HEK293 (cell line): ENCODE results near the gene NUDT3.
A peak's percentile ranks its signal among the peaks of the same experiment; 100 is the strongest.

ENCODE experiments used
- CTCF ChIA-PET: fragments of 350-600 bp; formaldehyde crosslinking; extraction: SDS; loops from one replicate; lab custom pipeline; 2021; ENCODE audit warnings: antibody characterized with exemption; lab: Yijun Ruan, JAX
- POLR2A ChIA-PET: fragments of 300-600 bp; formaldehyde crosslinking; extraction: SDS; loops from one replicate; lab custom pipeline; 2020; ENCODE audit warnings: antibody characterized with exemption, inconsistent platforms; lab: Yijun Ruan, JAX
- H3K27ac ChIP-seq: fragments of 200-500 bp; sonication (Bioruptor generic); 2 replicates; pipeline ENCODE4 v1.5.1; 2014; ENCODE audit warnings: low read depth, low read length, control low read depth, inconsistent platforms; ENCODE audit errors: extremely low read depth
- H3K36me3 ChIP-seq, 2 experiments: fragments of 200-500 bp in 1 of 2; sonication (Bioruptor generic) in 1 of 2; 1 replicate in 1 of 2; 2 replicates in 1 of 2; pipeline ENCODE4 v1.5.1; 2014 to 2017; ENCODE audit warnings: inconsistent platforms in 2 of 2, low read length in 2 of 2; ENCODE audit not compliant: control insufficient read depth in 2 of 2, insufficient read depth in 1 of 2
- H3K4me1 ChIP-seq: fragments of 200-500 bp; sonication (Bioruptor generic); 2 replicates; pipeline ENCODE4 v1.5.1; 2014; ENCODE audit warnings: mild to moderate bottlenecking, low read length, inconsistent platforms; ENCODE audit not compliant: control insufficient read depth, insufficient read depth
- H3K4me3 ChIP-seq: 2 replicates; pipeline ENCODE4 v1.5.1; 2011; ENCODE audit warnings: low read depth, mild to moderate bottlenecking, control low read depth, low read length, moderate library complexity
- H3K9me3 ChIP-seq: fragments of 200-500 bp; sonication (Bioruptor generic); 2 replicates; pipeline ENCODE4 v1.5.1; 2014; ENCODE audit warnings: low read depth, low read length, inconsistent platforms; ENCODE audit not compliant: control insufficient read depth, insufficient read depth
- GFI1B ChIP-seq: fragments of 450-650 bp; formaldehyde crosslinking; IDR thresholded peaks from 2 replicates; pipeline ENCODE4 v1.5.1; 2016; ENCODE audit warnings: missing biosample characterization, missing genetic modification characterization
- GLIS1 ChIP-seq: fragments of 450-650 bp; formaldehyde crosslinking; IDR thresholded peaks from 2 replicates; pipeline ENCODE4 v1.5.1; 2016; ENCODE audit warnings: missing biosample characterization, missing genetic modification characterization
- SCRT1 ChIP-seq: fragments of 450-650 bp; formaldehyde crosslinking; IDR thresholded peaks from 2 replicates; pipeline ENCODE4 v1.5.1; 2016; ENCODE audit warnings: missing biosample characterization, missing genetic modification characterization, borderline replicate concordance
- SCRT2 ChIP-seq: fragments of 450-650 bp; formaldehyde crosslinking; IDR thresholded peaks from 2 replicates; pipeline ENCODE4 v1.5.1; 2016; ENCODE audit warnings: missing biosample characterization, missing genetic modification characterization
- SP2 ChIP-seq: fragments of 450-650 bp; formaldehyde crosslinking; IDR thresholded peaks from 2 replicates; pipeline ENCODE4 v1.5.1; 2016; ENCODE audit warnings: missing biosample characterization, missing genetic modification characterization
- ZNF157 ChIP-seq: fragments of 450-650 bp; formaldehyde crosslinking; IDR thresholded peaks from 2 replicates; pipeline ENCODE4 v1.5.1; 2016; ENCODE audit warnings: missing biosample characterization, missing genetic modification characterization
- ZNF302 ChIP-seq: fragments of 450-650 bp; formaldehyde crosslinking; IDR thresholded peaks from 2 replicates; pipeline ENCODE4 v1.5.1; 2016; ENCODE audit warnings: missing biosample characterization, missing genetic modification characterization, low read depth
- ZNF324 ChIP-seq: fragments of 450-650 bp; formaldehyde crosslinking; IDR thresholded peaks from 2 replicates; pipeline ENCODE4 v1.5.1; 2016; ENCODE audit warnings: missing biosample characterization, missing genetic modification characterization
- ZNF350 ChIP-seq: fragments of 450-650 bp; formaldehyde crosslinking; IDR thresholded peaks from 2 replicates; pipeline ENCODE4 v1.5.0; 2017; ENCODE audit warnings: missing biosample characterization, mild to moderate bottlenecking, missing genetic modification characterization
- ZNF404 ChIP-seq: fragments of 450-650 bp; formaldehyde crosslinking; IDR thresholded peaks from 2 replicates; pipeline ENCODE4 v1.5.1; 2017; ENCODE audit warnings: missing biosample characterization, missing genetic modification characterization
- ZNF623 ChIP-seq: fragments of 450-650 bp; formaldehyde crosslinking; IDR thresholded peaks from 2 replicates; pipeline ENCODE4 v1.5.1; 2016; ENCODE audit warnings: missing biosample characterization, missing genetic modification characterization
- ZNF629 ChIP-seq: fragments of 450-650 bp; formaldehyde crosslinking; IDR thresholded peaks from 2 replicates; pipeline ENCODE4 v1.5.1; 2017; ENCODE audit warnings: missing biosample characterization, missing genetic modification characterization
- ZNF660 ChIP-seq: fragments of 450-650 bp; IDR thresholded peaks from 2 replicates; pipeline ENCODE4 v1.5.1; 2018; ENCODE audit warnings: missing biosample characterization, mild to moderate bottlenecking, missing genetic modification characterization
- ZNF664 ChIP-seq: fragments of 450-650 bp; formaldehyde crosslinking; IDR thresholded peaks from 2 replicates; pipeline ENCODE4 v1.5.1; 2016; ENCODE audit warnings: missing biosample characterization, missing genetic modification characterization
- TF ChIP-seq, protein P1 (sequence below): fragments of 450-650 bp; formaldehyde crosslinking; conservative IDR thresholded peaks from 2 replicates; pipeline ENCODE4 v1.5.1; 2016; ENCODE audit warnings: low read depth, missing biosample characterization, missing genetic modification characterization
- TF ChIP-seq, protein P2 (sequence below): fragments of 450-650 bp; formaldehyde crosslinking; IDR thresholded peaks from 2 replicates; pipeline ENCODE4 v1.5.1; 2016; ENCODE audit warnings: missing biosample characterization, missing genetic modification characterization
- TF ChIP-seq, protein P3 (sequence below): fragments of 450-650 bp; formaldehyde crosslinking; IDR thresholded peaks from 2 replicates; pipeline ENCODE4 v1.5.1; 2016; ENCODE audit warnings: missing biosample characterization, missing genetic modification characterization
- TF ChIP-seq, protein P4 (sequence below): fragments of 450-650 bp; formaldehyde crosslinking; IDR thresholded peaks from 2 replicates; pipeline ENCODE4 v1.5.1; 2016; ENCODE audit warnings: missing biosample characterization, missing genetic modification characterization

The NUDT3 gene

DNA sequence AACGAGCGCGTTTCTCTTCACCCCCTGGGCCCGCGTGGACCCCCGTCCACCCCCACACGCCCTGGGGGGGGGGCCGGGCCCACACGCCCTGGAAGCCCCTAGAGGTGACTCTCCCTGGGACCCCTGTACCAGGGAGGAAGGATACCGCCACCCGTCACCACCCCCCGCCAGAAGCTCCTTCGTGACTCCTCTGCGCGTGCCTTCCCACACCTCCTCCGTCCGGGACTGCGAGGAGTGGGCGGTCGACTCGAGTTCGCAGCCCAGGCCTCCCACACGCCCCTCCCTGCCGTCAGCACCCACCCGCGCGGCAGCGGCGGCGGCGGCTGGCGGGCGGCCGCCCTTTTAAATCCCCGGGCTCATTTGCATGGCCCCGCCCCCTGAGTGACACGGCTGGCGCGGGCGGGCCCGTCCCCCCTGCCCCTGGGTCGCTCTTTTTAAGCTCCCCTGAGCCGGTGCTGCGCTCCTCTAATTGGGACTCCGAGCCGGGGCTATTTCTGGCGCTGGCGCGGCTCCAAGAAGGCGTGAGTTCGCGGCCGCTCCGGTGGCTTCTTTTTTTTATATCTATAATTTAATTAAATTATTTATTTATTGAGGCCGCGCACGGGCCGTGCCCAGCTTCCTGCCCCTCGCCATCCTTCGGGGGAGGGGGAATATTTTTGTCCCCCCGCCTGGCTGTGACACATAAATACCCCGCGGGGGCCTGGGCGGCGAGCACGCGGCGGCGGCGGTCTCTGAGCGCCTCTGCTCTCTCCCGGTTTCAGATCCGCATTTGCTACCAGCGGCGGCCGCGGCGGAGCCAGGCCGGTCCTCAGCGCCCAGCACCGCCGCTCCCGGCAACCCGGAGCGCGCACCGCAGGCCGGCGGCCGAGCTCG, 155.8 kb downstream of the NUDT3 start, which contains the start of gene HMGA1 (continued):
- TF ChIP-seq, protein P1, sequence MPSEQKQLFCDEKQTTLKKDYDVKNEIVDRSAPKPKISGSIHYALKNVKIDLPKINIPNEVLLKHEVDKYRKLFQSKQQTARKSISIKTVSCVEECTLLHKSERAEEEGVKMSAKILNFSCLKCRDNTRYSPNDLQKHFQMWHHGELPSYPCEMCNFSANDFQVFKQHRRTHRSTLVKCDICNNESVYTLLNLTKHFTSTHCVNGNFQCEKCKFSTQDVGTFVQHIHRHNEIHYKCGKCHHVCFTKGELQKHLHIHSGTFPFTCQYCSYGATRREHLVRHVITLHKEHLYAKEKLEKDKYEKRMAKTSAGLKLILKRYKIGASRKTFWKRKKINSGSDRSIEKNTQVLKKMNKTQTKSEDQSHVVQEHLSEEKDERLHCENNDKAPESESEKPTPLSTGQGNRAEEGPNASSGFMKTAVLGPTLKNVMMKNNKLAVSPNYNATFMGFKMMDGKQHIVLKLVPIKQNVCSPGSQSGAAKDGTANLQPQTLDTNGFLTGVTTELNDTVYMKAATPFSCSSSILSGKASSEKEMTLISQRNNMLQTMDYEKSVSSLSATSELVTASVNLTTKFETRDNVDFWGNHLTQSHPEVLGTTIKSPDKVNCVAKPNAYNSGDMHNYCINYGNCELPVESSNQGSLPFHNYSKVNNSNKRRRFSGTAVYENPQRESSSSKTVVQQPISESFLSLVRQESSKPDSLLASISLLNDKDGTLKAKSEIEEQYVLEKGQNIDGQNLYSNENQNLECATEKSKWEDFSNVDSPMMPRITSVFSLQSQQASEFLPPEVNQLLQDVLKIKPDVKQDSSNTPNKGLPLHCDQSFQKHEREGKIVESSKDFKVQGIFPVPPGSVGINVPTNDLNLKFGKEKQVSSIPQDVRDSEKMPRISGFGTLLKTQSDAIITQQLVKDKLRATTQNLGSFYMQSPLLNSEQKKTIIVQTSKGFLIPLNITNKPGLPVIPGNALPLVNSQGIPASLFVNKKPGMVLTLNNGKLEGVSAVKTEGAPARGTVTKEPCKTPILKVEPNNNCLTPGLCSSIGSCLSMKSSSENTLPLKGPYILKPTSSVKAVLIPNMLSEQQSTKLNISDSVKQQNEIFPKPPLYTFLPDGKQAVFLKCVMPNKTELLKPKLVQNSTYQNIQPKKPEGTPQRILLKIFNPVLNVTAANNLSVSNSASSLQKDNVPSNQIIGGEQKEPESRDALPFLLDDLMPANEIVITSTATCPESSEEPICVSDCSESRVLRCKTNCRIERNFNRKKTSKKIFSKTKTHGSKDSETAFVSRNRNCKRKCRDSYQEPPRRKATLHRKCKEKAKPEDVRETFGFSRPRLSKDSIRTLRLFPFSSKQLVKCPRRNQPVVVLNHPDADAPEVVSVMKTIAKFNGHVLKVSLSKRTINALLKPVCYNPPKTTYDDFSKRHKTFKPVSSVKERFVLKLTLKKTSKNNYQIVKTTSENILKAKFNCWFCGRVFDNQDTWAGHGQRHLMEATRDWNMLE (tag by site-specific recombination), result no peak

DNA sequence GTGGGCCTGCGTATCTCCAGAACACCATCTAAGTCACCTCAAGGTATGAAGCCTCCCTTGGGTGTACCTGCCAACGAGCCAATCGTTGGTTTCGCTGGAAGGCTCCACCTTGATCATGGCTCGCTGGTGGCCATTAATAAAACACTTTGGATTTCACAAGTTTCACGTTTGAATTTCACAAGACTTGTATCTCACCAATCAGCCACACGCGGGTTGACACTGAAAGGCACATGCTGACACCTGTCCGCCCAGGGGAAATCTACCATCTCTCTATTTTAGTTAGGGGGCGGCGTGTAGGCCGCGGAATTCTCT, 156.4 kb downstream of the NUDT3 start:
- no peaks in the 10 kb centered on the region for H3K9me3 ChIP-seq
- no peak overlapping the region for H3K4me3 ChIP-seq
- TF ChIP-seq SCRT2 (tag by site-specific recombination) (0 out of 2 replicates have a peak, but pooled peaks have one; percentile 9), ZNF302 (no peak)
- POLR2A ChIA-PET, result interaction anchor here (0.9 to 1.7 kb wide), 9 partner anchors 9 to 525 kb away, joined by 3 to 23 read pairs (median 5); partner anchors contain the start of genes NUDT3, SMIM29 and UQCC2
- H3K4me1 ChIP-seq, result peaks cover 6% of the 10 kb centered on the region; the same call in 1 of the 2 replicates
- CTCF ChIA-PET, result interaction anchor here (1.7 to 1.8 kb wide), 2 partner anchors 12 to 40 kb away, joined by 9 to 10 read pairs; partner anchors contain the start of gene SMIM29
- no peak overlapping the region; the same call in 1 of the 2 replicates for H3K27ac ChIP-seq
- peaks cover 0 to 18% of the 10 kb centered on the region in 2 experiments; a peak in 1 of 3 replicates for H3K36me3 ChIP-seq

DNA sequence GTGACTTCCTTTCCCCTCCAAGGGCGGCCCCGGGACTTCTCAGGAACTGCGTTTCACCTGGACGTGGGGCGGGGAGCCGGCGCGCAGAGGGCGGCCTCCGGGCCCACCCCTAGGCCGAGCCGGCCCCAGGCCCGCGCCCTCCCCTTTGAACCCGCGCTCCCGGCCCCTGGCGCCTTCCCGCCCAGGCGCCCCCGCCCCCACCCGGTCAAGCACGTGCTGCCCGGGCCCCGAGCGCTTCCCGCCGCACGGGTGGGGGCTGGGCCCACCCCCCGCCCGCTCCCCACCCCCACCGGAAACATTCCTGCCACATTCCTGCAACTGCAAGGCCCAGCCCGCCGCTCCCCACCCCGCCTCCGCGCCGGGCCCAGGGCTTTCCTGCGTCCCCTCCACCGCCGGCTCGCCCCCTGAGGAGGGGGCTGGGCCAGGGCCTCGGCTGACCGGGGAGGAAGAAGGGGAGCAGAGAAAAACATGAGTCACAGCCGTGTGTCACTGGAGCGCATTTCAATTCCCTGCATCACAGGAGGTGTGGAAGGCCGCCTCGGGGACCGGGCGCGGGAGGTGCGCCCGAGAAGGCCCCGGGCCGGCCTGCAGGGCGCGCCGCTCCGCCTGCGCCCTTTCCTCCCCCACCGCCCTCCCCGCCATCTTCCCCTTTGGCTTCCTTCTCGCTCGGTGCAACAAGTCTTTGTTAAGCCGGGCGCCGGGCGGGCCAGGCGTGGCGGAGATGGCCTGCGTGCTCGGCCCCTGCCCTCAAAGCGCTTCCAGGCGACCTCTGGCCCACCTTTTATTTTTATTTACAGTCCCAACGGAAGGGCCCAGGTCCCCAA, 156.9 kb downstream of the NUDT3 start:
- Histone ChIP-seq H3K36me3 (peaks cover 0 to 13% of the 10 kb centered on the region in 2 experiments; a peak in 1 of 3 replicates), H3K4me3 (no peak overlapping the region), H3K27ac (no peak overlapping the region), H3K9me3 (no peaks in the 10 kb centered on the region), H3K4me1 (peaks cover 6% of the 10 kb centered on the region; the same call in 1 of the 2 replicates)
- ChIA-PET CTCF (interaction anchor here (1.8 kb wide), 1 partner anchor 13 kb away, joined by 10 read pairs; the partner anchor contains the start of gene SMIM29), POLR2A (interaction anchor here (1.3 to 1.7 kb wide), 3 partner anchors 9 to 13 kb away, joined by 3 to 23 read pairs (median 10); partner anchors contain the start of gene SMIM29)
- TF ChIP-seq GFI1B (no peak), ZNF324 (no peak), GLIS1 (no peak), ZNF629 (no peak), ZNF623 (tag by site-specific recombination) (no peak), ZNF660 (tag by site-specific recombination) (no peak), SP2 (no peak), ZNF664 (no peak), ZNF404 (no peak), ZNF350 (tag by site-specific recombination) (no peak), ZNF157 (tag by site-specific recombination) (no peak), SCRT1 (tag by site-specific recombination) (no peak)
- TF ChIP-seq, protein P2, sequence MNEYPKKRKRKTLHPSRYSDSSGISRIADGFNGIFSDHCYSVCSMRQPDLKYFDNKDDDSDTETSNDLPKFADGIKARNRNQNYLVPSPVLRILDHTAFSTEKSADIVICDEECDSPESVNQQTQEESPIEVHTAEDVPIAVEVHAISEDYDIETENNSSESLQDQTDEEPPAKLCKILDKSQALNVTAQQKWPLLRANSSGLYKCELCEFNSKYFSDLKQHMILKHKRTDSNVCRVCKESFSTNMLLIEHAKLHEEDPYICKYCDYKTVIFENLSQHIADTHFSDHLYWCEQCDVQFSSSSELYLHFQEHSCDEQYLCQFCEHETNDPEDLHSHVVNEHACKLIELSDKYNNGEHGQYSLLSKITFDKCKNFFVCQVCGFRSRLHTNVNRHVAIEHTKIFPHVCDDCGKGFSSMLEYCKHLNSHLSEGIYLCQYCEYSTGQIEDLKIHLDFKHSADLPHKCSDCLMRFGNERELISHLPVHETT (tag by site-specific recombination), result no peak
- TF ChIP-seq, protein P3, sequence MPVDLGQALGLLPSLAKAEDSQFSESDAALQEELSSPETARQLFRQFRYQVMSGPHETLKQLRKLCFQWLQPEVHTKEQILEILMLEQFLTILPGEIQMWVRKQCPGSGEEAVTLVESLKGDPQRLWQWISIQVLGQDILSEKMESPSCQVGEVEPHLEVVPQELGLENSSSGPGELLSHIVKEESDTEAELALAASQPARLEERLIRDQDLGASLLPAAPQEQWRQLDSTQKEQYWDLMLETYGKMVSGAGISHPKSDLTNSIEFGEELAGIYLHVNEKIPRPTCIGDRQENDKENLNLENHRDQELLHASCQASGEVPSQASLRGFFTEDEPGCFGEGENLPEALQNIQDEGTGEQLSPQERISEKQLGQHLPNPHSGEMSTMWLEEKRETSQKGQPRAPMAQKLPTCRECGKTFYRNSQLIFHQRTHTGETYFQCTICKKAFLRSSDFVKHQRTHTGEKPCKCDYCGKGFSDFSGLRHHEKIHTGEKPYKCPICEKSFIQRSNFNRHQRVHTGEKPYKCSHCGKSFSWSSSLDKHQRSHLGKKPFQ, result no peak
- TF ChIP-seq, protein P4, sequence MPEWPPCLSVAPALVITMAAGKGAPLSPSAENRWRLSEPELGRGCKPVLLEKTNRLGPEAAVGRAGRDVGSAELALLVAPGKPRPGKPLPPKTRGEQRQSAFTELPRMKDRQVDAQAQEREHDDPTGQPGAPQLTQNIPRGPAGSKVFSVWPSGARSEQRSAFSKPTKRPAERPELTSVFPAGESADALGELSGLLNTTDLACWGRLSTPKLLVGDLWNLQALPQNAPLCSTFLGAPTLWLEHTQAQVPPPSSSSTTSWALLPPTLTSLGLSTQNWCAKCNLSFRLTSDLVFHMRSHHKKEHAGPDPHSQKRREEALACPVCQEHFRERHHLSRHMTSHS (tag by site-specific recombination), result no peak
